Measurements from ENCODE around the gene SLC6A16. TPM values are rescaled to one million over a fixed set of nuclear protein-coding genes. Genes with fewer than 3 reads are reported as not detected.
"Not testable (repeated sequence)": the region's sequence is repeated elsewhere in the genome, so short reads cannot be mapped to it uniquely, and the experiment has no call there.

Gene SLC6A16
- total RNA-seq, 1 donor from 2014 or later, result 1.3 TPM

GRCh38 chr19:49339301-49340068, 14.5 kb upstream of the SLC6A16 start:
- Mint-ChIP-seq H3K4me1 (peaks cover 35% of the 10 kb centered on the region), H3K27ac (no peak overlapping the region), H3K36me3 (ENCODE audit: low read depth) (peaks cover 36% of the 10 kb centered on the region), H3K9me3 (no peaks in the 10 kb centered on the region), H3K4me3 (no peak overlapping the region), H3K27me3 (no peaks in the 10 kb centered on the region)
- no peak for DNase-seq
- intact Hi-C loops (cut with micrococcal nuclease), result no loop called here

GRCh38 chr19:49338691-49339300, 13.8 kb upstream of the SLC6A16 start:
- peak overlapping the region; percentile 28 for H3K4me3 Mint-ChIP-seq
- DNase-seq, result peak; percentile 72
- no peaks in the 10 kb centered on the region for H3K9me3 Mint-ChIP-seq
- H3K27me3 Mint-ChIP-seq, result no peaks in the 10 kb centered on the region
- H3K27ac Mint-ChIP-seq, result no peak overlapping the region
- H3K4me1 Mint-ChIP-seq, result peaks cover 40% of the 10 kb centered on the region
- H3K36me3 Mint-ChIP-seq (ENCODE audit: low read depth), result peaks cover 36% of the 10 kb centered on the region
- intact Hi-C loops (cut with micrococcal nuclease), result no loop called here

- H3K36me3 Mint-ChIP-seq (ENCODE audit: low read depth), result peaks cover 38% of the 10 kb centered on the region
- peaks cover 46% of the 10 kb centered on the region for H3K4me1 Mint-ChIP-seq
- H3K4me3 Mint-ChIP-seq, result peak overlapping the region; percentile 30
- H3K27me3 Mint-ChIP-seq, result no peaks in the 10 kb centered on the region
- H3K27ac Mint-ChIP-seq, result no peak overlapping the region
- no peaks in the 10 kb centered on the region for H3K9me3 Mint-ChIP-seq
- no peak for DNase-seq
- intact Hi-C loops (cut with micrococcal nuclease), result no loop called here
Observed at GRCh38 chr19:49338023-49338677, 13.2 kb upstream of the SLC6A16 start.

GRCh38 chr19:49337267-49338022, 12.5 kb upstream of the SLC6A16 start:
- intact Hi-C loops (cut with micrococcal nuclease), result no loop called here
- H3K27ac Mint-ChIP-seq, result peak overlapping the region; percentile 0
- peak overlapping the region; percentile 99 for H3K4me3 Mint-ChIP-seq
- H3K27me3 Mint-ChIP-seq, result no peaks in the 10 kb centered on the region
- H3K36me3 Mint-ChIP-seq (ENCODE audit: low read depth), result peaks cover 38% of the 10 kb centered on the region
- H3K9me3 Mint-ChIP-seq, result no peaks in the 10 kb centered on the region
- H3K4me1 Mint-ChIP-seq, result peaks cover 52% of the 10 kb centered on the region
- no peak for DNase-seq

- H3K27me3 Mint-ChIP-seq, result no peaks in the 10 kb centered on the region
- no peak for DNase-seq
- intact Hi-C loops (cut with micrococcal nuclease), result no loop called here
- no peaks in the 10 kb centered on the region for H3K9me3 Mint-ChIP-seq
- peak overlapping the region; percentile 99 for H3K4me3 Mint-ChIP-seq
- H3K27ac Mint-ChIP-seq, result peak overlapping the region; percentile 54
- H3K4me1 Mint-ChIP-seq, result peaks cover 57% of the 10 kb centered on the region
- peaks cover 38% of the 10 kb centered on the region for H3K36me3 Mint-ChIP-seq (ENCODE audit: low read depth)
Observed at GRCh38 chr19:49336482-49337266, 11.7 kb upstream of the SLC6A16 start.

- Mint-ChIP-seq H3K27ac (peak overlapping the region; percentile 98), H3K4me1 (peaks cover 62% of the 10 kb centered on the region), H3K4me3 (peak overlapping the region; percentile 99), H3K9me3 (no peaks in the 10 kb centered on the region), H3K36me3 (ENCODE audit: low read depth) (peaks cover 43% of the 10 kb centered on the region), H3K27me3 (no peaks in the 10 kb centered on the region)
- intact Hi-C loops (cut with micrococcal nuclease), result no loop called here
- no peak for DNase-seq
Observed at GRCh38 chr19:49335784-49336481, 10.9 kb upstream of the SLC6A16 start.

- Mint-ChIP-seq H3K27me3 (no peaks in the 10 kb centered on the region), H3K36me3 (ENCODE audit: low read depth) (peaks cover 39% of the 10 kb centered on the region), H3K27ac (peak within 1 kb of the TSS; percentile 98), H3K4me3 (peak within 1 kb of the TSS; percentile 99), H3K9me3 (no peaks in the 10 kb centered on the region), H3K4me1 (peaks cover 62% of the 10 kb centered on the region)
- peak; percentile 90 for DNase-seq
- intact Hi-C loops (cut with micrococcal nuclease), result no loop called here
Observed at GRCh38 chr19:49335071-49335783, 10.2 kb upstream of the SLC6A16 start, which contains the start of gene CD37. Gene CD37, plus strand, starts transcription at chr19:49335406. Its CDS starts 135 bp downstream, at chr19:49335541.

GRCh38 chr19:49333811-49334288, 8.9 kb upstream of the SLC6A16 start:
- H3K27ac Mint-ChIP-seq, result peak overlapping the region; percentile 94
- no peaks in the 10 kb centered on the region for H3K27me3 Mint-ChIP-seq
- peak; percentile 92 for DNase-seq
- H3K9me3 Mint-ChIP-seq, result no peaks in the 10 kb centered on the region
- H3K36me3 Mint-ChIP-seq (ENCODE audit: low read depth), result peaks cover 35% of the 10 kb centered on the region
- intact Hi-C loops (cut with micrococcal nuclease), result no loop called here
- H3K4me1 Mint-ChIP-seq, result peaks cover 63% of the 10 kb centered on the region
- peak overlapping the region; percentile 82 for H3K4me3 Mint-ChIP-seq

GRCh38 chr19:49333418-49333805, 8.4 kb upstream of the SLC6A16 start:
- intact Hi-C loops (cut with micrococcal nuclease), result no loop called here
- Mint-ChIP-seq H3K9me3 (no peaks in the 10 kb centered on the region), H3K27ac (peak overlapping the region; percentile 94), H3K4me3 (peak overlapping the region; percentile 82), H3K4me1 (peaks cover 60% of the 10 kb centered on the region), H3K36me3 (ENCODE audit: low read depth) (peaks cover 33% of the 10 kb centered on the region), H3K27me3 (no peaks in the 10 kb centered on the region)
- DNase-seq, result no peak

GRCh38 chr19:49332691-49333417, 7.9 kb upstream of the SLC6A16 start:
- H3K9me3 Mint-ChIP-seq; H3K27me3 Mint-ChIP-seq; DNase-seq; intact Hi-C loops (cut with micrococcal nuclease): not testable (repeated sequence)
- Mint-ChIP-seq H3K36me3 (ENCODE audit: low read depth) (peaks cover 33% of the 10 kb centered on the region), H3K4me1 (peaks cover 61% of the 10 kb centered on the region), H3K4me3 (peak overlapping the region; percentile 82), H3K27ac (peak overlapping the region; percentile 94)

GRCh38 chr19:49331616-49332055, 6.6 kb upstream of the SLC6A16 start:
- H3K4me3 Mint-ChIP-seq, result peak overlapping the region; percentile 39
- peaks cover 27% of the 10 kb centered on the region for H3K36me3 Mint-ChIP-seq (ENCODE audit: low read depth)
- H3K27me3 Mint-ChIP-seq, result no peaks in the 10 kb centered on the region
- peak; percentile 90 for DNase-seq
- H3K4me1 Mint-ChIP-seq, result peaks cover 60% of the 10 kb centered on the region
- H3K9me3 Mint-ChIP-seq, result no peaks in the 10 kb centered on the region
- peak overlapping the region; percentile 44 for H3K27ac Mint-ChIP-seq
- intact Hi-C loops (cut with micrococcal nuclease), result no loop called here

Measured in activated CD4-positive, alpha-beta T cell treated with anti-CD3 and anti-CD28 coated beads, Interleukin-2, amount 10 ng/mL, durations not matched to agents 24 days and 14 days (primary cell).